T-cell (primary cell): ENCODE data around the gene C2orf72. TPM values are rescaled to one million over a fixed set of nuclear protein-coding genes. Genes with fewer than 3 reads are reported as not detected.

Experiments used
- ATAC-seq, 4 experiments: fragments of 200-7000 bp in 3 of 4; fragments of 150-1000 bp in 1 of 4; cut with Tn5 transposase; replicated peaks in 1 of 4; 1 replicate in 3 of 4; 2 replicates in 1 of 4; pipeline ENCODE4 v1.10.0; 2021; ENCODE audit warnings: moderate library complexity in 3 of 4, mild to moderate bottlenecking in 2 of 4, moderate number of reproducible peaks in 1 of 4
- CTCF ChIA-PET, 2 donors: fragments of 300-600 bp; sonication (Branson Sonifier 250); formaldehyde crosslinking; loops; one replicate each; lab custom pipeline; 2022; ENCODE audit warnings: antibody characterized with exemption in 2 of 2; lab: Charles Lee
- POLR2A ChIA-PET, 2 donors: fragments of 300-600 bp; sonication (Branson Sonifier 250); formaldehyde crosslinking; loops; one replicate each; lab custom pipeline; 2022; ENCODE audit warnings: antibody characterized with exemption in 2 of 2; lab: Charles Lee
- DNase-seq, 35 experiments: peaks; one replicate each; pipeline versions ENCODE4 v3.0.0 to v3.0.0-alpha.2; 2013 to 2023
- H3K27ac ChIP-seq: one replicate; pipeline ENCODE4 v1.5.1; 2013; ENCODE audit warnings: low read length
- H3K27me3 ChIP-seq, 2 experiments: replicated peaks in 1 of 2; 1 replicate in 1 of 2; 2 replicates in 1 of 2; pipeline versions ENCODE4 v1.6.1 to v1.7.0; 2013; ENCODE audit warnings: low read length in 1 of 2, mixed read lengths in 1 of 2; ENCODE audit not compliant: control insufficient read depth in 2 of 2, insufficient read depth in 2 of 2; ENCODE audit errors: extremely low read depth in 1 of 2
- H3K36me3 ChIP-seq, 2 donors: 1 replicate in 1 of 2; 2 replicates in 1 of 2; pipeline versions ENCODE4 v1.6.1 to v1.7.0; 2013; ENCODE audit warnings: low read length in 1 of 2; ENCODE audit not compliant: control insufficient read depth in 2 of 2, insufficient read depth in 1 of 2; ENCODE audit errors: extremely low read depth in 1 of 2
- H3K4me1 ChIP-seq, 2 experiments: 1 replicate in 1 of 2; 2 replicates in 1 of 2; pipeline versions ENCODE4 v1.6.1 to v1.7.0; 2013; ENCODE audit warnings: low read length in 2 of 2, mixed read lengths in 1 of 2; ENCODE audit not compliant: insufficient read depth in 2 of 2, control insufficient read depth in 1 of 2; ENCODE audit errors: extremely low read depth in 1 of 2
- H3K4me3 ChIP-seq, 2 donors: 1 replicate in 1 of 2; 2 replicates in 1 of 2; pipeline versions ENCODE4 v1.5.1 to v1.7.0; 2013; ENCODE audit warnings: mild to moderate bottlenecking in 2 of 2, low read length in 1 of 2, moderate library complexity in 1 of 2; ENCODE audit not compliant: control insufficient read depth in 1 of 2; ENCODE audit errors: extremely low read depth in 1 of 2
- H3K9me3 ChIP-seq: 2 replicates; pipeline ENCODE4 v1.7.0; 2013
- H3K27ac Mint-ChIP-seq, 2 donors: one replicate each; pipeline ENCODE4 v1.8.0; 2020 to 2021; ENCODE audit warnings: mild to moderate bottlenecking in 2 of 2, mixed read lengths in 2 of 2
- H3K27me3 Mint-ChIP-seq, 2 donors: one replicate each; pipeline ENCODE4 v1.8.0; 2021 to 2022; ENCODE audit warnings: mixed read lengths in 2 of 2
- H3K36me3 Mint-ChIP-seq: one replicate; pipeline ENCODE4 v1.8.0; 2021; ENCODE audit warnings: mixed read lengths
- H3K4me1 Mint-ChIP-seq, 3 donors: one replicate each; pipeline ENCODE4 v1.8.0; 2020 to 2022; ENCODE audit warnings: mixed read lengths in 3 of 3, mild to moderate bottlenecking in 1 of 3
- H3K4me3 Mint-ChIP-seq, 3 donors: one replicate each; pipeline ENCODE4 v1.8.0; 2020 to 2022; ENCODE audit warnings: mild to moderate bottlenecking in 3 of 3, mixed read lengths in 3 of 3, moderate library complexity in 3 of 3
- H3K9me3 Mint-ChIP-seq, 3 donors: one replicate each; pipeline ENCODE4 v1.8.0; 2020 to 2022; ENCODE audit warnings: mixed read lengths in 3 of 3
- WGBS: methylation state at CpG from one replicate; pipeline ENCODE4 v1.1.5; 2013; ENCODE audit warnings: missing lambda C conversion rate; ENCODE audit not compliant: insufficient coverage; 5-methylcytosine and 5-hydroxymethylcytosine counted together
- total RNA-seq, 35 experiments: library from RNA in 6 of 35; stranded (reverse) in 6 of 35; fragments of 120-200 nt in 1 of 35; gene quantifications; one replicate each; pipeline versions ENCODE4 v1.2.1 to v1.2.4 and lab custom pipeline; 2013 to 2026

The C2orf72 gene
- total RNA-seq, 5 donors from 2014 or later (not counting 1 experiment from before 2014, with no cell fraction given), result 0.13 to 0.20 TPM; not detected in 3

DNA sequence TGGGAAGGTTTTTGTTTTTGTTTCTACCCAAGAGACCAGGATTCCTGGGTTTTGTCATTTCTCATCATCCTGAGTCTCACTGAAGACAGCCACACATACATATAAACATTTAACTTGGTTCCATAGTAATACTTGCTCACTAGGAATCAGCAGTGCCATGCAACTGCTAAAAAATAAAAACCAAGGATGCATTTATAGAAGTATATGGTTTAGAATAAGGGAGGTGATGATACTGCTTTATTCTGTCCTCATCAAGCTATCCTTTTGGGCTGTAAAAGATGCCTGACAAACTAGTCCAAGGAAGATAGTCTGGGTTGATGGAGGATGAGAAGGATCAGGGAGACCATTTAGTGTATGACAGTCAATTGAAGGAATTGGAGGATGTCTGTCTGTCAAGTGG lies 40.7 kb upstream of the C2orf72 start:
- H3K27me3 ChIP-seq, result peaks cover 2 to 50% of the 10 kb centered on the region in 2 experiments
- no peaks in the 10 kb centered on the region for H3K4me1 Mint-ChIP-seq
- no peaks in the 10 kb centered on the region for H3K9me3 ChIP-seq
- CTCF ChIA-PET, result interaction anchor here in 1 of 2 donors (0.8 kb wide), 1 partner anchor 10 kb away, joined by 3 read pairs; no protein-coding TSS in a partner anchor
- H3K4me1 ChIP-seq, result no peaks in the 10 kb centered on the region
- H3K4me3 Mint-ChIP-seq, result no peak overlapping the region
- no peak for ATAC-seq
- H3K9me3 Mint-ChIP-seq, result peaks cover 0 to 2% (median 0%) of the 10 kb centered on the region in 3 donors
- H3K27me3 Mint-ChIP-seq, result peaks cover 53 to 77% of the 10 kb centered on the region in 2 donors
- no peak overlapping the region for H3K27ac Mint-ChIP-seq
- no peak for DNase-seq
- H3K36me3 Mint-ChIP-seq, result no peaks in the 10 kb centered on the region
- no peak overlapping the region for H3K27ac ChIP-seq
- no peaks in the 10 kb centered on the region for H3K36me3 ChIP-seq
- H3K4me3 ChIP-seq, result no peak overlapping the region
- POLR2A ChIA-PET, result no interaction called here

- CTCF ChIA-PET, result no interaction called here
- Histone ChIP-seq H3K27ac (no peak overlapping the region), H3K27me3 (peaks cover 2 to 54% of the 10 kb centered on the region in 2 experiments), H3K4me3 (no peak overlapping the region), H3K9me3 (no peaks in the 10 kb centered on the region), H3K4me1 (no peaks in the 10 kb centered on the region), H3K36me3 (no peaks in the 10 kb centered on the region)
- Mint-ChIP-seq H3K9me3 (peaks cover 0 to 2% (median 0%) of the 10 kb centered on the region in 3 donors), H3K36me3 (no peaks in the 10 kb centered on the region), H3K27ac (no peak overlapping the region), H3K4me3 (no peak overlapping the region), H3K4me1 (no peaks in the 10 kb centered on the region), H3K27me3 (peaks cover 52 to 77% of the 10 kb centered on the region in 2 donors)
- WGBS, result no CpG with 5 or more reads among the region's 2 CpGs
- ATAC-seq (no peak), DNase-seq (no peak)
- POLR2A ChIA-PET, result no interaction called here
Measured at GRCh38 chr2:230998882-230999281, 38.4 kb upstream of the C2orf72 start.

DNA sequence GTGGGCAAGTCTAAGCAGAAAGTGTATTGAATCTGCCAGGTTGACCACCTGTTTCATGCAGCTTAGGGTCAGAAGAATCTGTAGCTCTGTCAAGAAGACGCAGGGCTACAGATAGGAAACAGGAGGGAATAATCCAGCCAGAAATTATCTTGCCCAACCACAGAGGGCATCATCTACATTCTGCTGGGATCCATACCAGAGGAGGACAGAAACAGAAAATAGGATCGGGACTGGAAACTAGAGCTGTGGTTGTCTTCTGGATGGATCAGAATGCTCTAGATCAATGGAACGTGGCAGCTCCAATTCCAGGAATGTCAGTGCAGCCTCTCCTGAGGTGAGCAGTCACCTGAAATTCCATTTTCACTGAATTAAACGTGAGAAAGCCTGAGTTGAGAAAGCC lies 37.8 kb upstream of the C2orf72 start:
- DNase-seq, result no peak
- POLR2A ChIA-PET, result no interaction called here
- peaks cover 47 to 73% of the 10 kb centered on the region in 2 donors for H3K27me3 Mint-ChIP-seq
- WGBS, result 83% methylated on average over 3 of the region's 4 CpGs
- no peak for ATAC-seq
- H3K9me3 Mint-ChIP-seq, result peaks cover 0 to 2% (median 0%) of the 10 kb centered on the region in 3 donors
- H3K36me3 Mint-ChIP-seq, result no peaks in the 10 kb centered on the region
- no peaks in the 10 kb centered on the region for H3K9me3 ChIP-seq
- H3K4me3 Mint-ChIP-seq, result no peak overlapping the region
- no peak overlapping the region for H3K27ac ChIP-seq
- H3K4me1 ChIP-seq, result no peaks in the 10 kb centered on the region
- no peak overlapping the region for H3K4me3 ChIP-seq
- CTCF ChIA-PET, result no interaction called here
- H3K27me3 ChIP-seq, result peaks cover 2 to 52% of the 10 kb centered on the region in 2 experiments
- no peak overlapping the region for H3K27ac Mint-ChIP-seq
- H3K36me3 ChIP-seq, result no peaks in the 10 kb centered on the region
- no peaks in the 10 kb centered on the region for H3K4me1 Mint-ChIP-seq

DNA sequence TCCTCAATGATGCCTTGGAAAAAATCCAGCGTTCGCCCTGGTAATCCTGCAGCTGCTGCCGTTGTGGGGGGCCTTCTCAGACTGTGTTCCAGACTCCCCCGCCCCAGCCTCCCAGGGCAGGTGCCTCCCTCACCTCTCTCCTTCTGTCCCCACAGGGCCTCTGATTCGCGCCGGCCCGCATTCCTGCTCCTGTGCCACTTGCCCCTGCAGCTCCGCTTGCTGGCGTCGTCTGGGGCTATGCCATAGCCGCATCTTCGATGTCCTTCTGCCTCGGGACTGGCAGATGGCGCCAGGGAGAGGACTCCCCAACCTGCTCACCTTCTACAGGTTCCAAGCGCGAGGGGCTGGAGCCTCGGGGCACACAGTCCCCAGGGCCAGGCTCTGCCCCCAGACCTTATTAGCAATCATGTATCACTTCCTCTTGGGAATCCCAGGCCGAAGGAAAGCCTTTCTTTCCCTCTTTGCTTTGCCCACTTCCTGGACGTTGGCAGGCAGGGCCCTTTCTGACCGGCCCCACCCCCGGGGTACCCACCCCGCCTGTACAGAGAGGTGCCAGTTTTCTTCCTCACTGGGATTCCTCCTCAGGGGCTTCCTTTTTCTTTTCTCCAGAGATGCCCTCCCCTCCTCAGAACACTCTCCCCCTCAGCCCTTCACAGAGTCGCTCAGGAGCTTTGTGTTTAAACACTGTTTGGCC lies 37.0 kb upstream of the C2orf72 start:
- Mint-ChIP-seq H3K9me3 (peaks cover 2 to 8% (median 7%) of the 10 kb centered on the region in 3 donors), H3K36me3 (no peaks in the 10 kb centered on the region)
- ATAC-seq, result no peak

GRCh38 chr2:231001036-231001435 lies 36.3 kb upstream of the C2orf72 start:
- Histone ChIP-seq H3K4me1 (no peaks in the 10 kb centered on the region), H3K27ac (no peak overlapping the region), H3K27me3 (peaks cover 2 to 38% of the 10 kb centered on the region in 2 experiments), H3K9me3 (no peaks in the 10 kb centered on the region), H3K4me3 (no peak overlapping the region), H3K36me3 (no peaks in the 10 kb centered on the region)
- POLR2A ChIA-PET, result no interaction called here
- no peak overlapping the region for H3K27ac Mint-ChIP-seq
- peaks cover 47 to 59% of the 10 kb centered on the region in 2 donors for H3K27me3 Mint-ChIP-seq
- 72% methylated on average over 5 of the region's 7 CpGs for WGBS
- no peak overlapping the region for H3K4me3 Mint-ChIP-seq
- ATAC-seq, result no peak
- CTCF ChIA-PET, result no interaction called here
- no peaks in the 10 kb centered on the region for H3K36me3 Mint-ChIP-seq
- H3K9me3 Mint-ChIP-seq, result peaks cover 2 to 11% (median 10%) of the 10 kb centered on the region in 3 donors
- H3K4me1 Mint-ChIP-seq, result no peaks in the 10 kb centered on the region
- DNase-seq, result no peak

More for the DNA sequence above, 37.0 kb upstream of the C2orf72 start:
- no peak overlapping the region for H3K27ac ChIP-seq
- H3K4me3 ChIP-seq, result no peak overlapping the region
- peaks cover 2 to 45% of the 10 kb centered on the region in 2 experiments for H3K27me3 ChIP-seq
- CTCF ChIA-PET, result no interaction called here
- no peak for DNase-seq
- 34% methylated on average over 22 of the region's 24 CpGs for WGBS
- H3K4me1 ChIP-seq, result no peaks in the 10 kb centered on the region
- POLR2A ChIA-PET, result no interaction called here
- no peak overlapping the region for H3K27ac Mint-ChIP-seq
- no peak overlapping the region for H3K4me3 Mint-ChIP-seq
- no peaks in the 10 kb centered on the region for H3K36me3 ChIP-seq
- no peaks in the 10 kb centered on the region for H3K9me3 ChIP-seq
- H3K27me3 Mint-ChIP-seq, result peaks cover 47 to 66% of the 10 kb centered on the region in 2 donors
- H3K4me1 Mint-ChIP-seq, result no peaks in the 10 kb centered on the region

DNA sequence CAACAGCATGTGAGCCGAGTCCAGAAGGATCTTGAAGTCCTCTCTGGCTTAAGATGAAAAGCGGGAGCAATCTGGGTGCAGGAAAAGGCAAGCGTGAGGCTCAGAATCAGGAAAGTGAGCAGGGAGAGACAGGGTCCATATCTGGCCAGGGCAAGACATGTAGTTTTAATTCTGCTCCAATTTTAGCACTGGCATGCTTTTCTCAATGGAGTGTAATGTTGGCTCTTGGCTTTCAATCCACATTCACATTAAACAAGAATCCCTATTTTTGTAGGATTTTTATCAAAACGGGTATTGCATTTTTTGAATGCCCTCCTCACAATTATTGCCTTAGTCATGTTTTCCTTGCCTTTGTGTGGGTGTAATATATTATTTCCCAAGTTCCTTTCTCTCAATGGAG lies 35.4 kb upstream of the C2orf72 start:
- Mint-ChIP-seq H3K9me3 (peaks cover under 1 to 11% (median 10%) of the 10 kb centered on the region in 3 donors), H3K4me3 (no peak overlapping the region), H3K27me3 (peaks cover 42 to 50% of the 10 kb centered on the region in 2 donors), H3K4me1 (no peaks in the 10 kb centered on the region), H3K36me3 (no peaks in the 10 kb centered on the region), H3K27ac (no peak overlapping the region)
- WGBS, result 33% methylated on average over 1 of the region's 4 CpGs
- ATAC-seq, result no peak
- Histone ChIP-seq H3K27me3 (peaks cover 2 to 35% of the 10 kb centered on the region in 2 experiments), H3K4me3 (no peak overlapping the region), H3K4me1 (no peaks in the 10 kb centered on the region), H3K9me3 (no peaks in the 10 kb centered on the region), H3K27ac (no peak overlapping the region), H3K36me3 (no peaks in the 10 kb centered on the region)
- POLR2A ChIA-PET, result no interaction called here
- CTCF ChIA-PET, result interaction anchor here in 1 of 2 donors (0.5 to 0.6 kb wide), 2 partner anchors 94 to 339 kb away, joined by 3 read pairs; no protein-coding TSS in a partner anchor
- no peak for DNase-seq
